MM.1S (cell line): ENCODE measurements around the gene SAMD14.

ENCODE experiments used
- CTCF ChIP-seq: fragments of 300-600 bp; sonication (generic); IDR thresholded peaks from 2 replicates; pipeline ENCODE4 v1.5.1; 2016; ENCODE audit warnings: antibody characterized with exemption, low read length, mixed read lengths
- EZH2 ChIP-seq: fragments of 300-600 bp; sonication (generic); optimal IDR thresholded peaks from 2 replicates; pipeline ENCODE3; 2017; ENCODE audit warnings: low read depth, mild to moderate bottlenecking, antibody characterized with exemption, low read length, mixed read lengths
- EZH2phosphoT487 ChIP-seq: fragments of 300-600 bp; sonication (generic); IDR thresholded peaks from 2 replicates; pipeline ENCODE4 v1.6.1; 2018; ENCODE audit warnings: antibody characterized with exemption, low read length

GRCh38 chr17:50064253-50065001, 65.5 kb downstream of the SAMD14 start:
- TF ChIP-seq CTCF, result no peak
- no peak for TF ChIP-seq EZH2
- no peak for TF ChIP-seq EZH2phosphoT487
